ENCODE measurements around the gene APOE.
"Not testable (repeated sequence)": the region's sequence is repeated elsewhere in the genome, so short reads cannot be mapped to it uniquely, and the experiment has no call there.

The APOE gene

DNA sequence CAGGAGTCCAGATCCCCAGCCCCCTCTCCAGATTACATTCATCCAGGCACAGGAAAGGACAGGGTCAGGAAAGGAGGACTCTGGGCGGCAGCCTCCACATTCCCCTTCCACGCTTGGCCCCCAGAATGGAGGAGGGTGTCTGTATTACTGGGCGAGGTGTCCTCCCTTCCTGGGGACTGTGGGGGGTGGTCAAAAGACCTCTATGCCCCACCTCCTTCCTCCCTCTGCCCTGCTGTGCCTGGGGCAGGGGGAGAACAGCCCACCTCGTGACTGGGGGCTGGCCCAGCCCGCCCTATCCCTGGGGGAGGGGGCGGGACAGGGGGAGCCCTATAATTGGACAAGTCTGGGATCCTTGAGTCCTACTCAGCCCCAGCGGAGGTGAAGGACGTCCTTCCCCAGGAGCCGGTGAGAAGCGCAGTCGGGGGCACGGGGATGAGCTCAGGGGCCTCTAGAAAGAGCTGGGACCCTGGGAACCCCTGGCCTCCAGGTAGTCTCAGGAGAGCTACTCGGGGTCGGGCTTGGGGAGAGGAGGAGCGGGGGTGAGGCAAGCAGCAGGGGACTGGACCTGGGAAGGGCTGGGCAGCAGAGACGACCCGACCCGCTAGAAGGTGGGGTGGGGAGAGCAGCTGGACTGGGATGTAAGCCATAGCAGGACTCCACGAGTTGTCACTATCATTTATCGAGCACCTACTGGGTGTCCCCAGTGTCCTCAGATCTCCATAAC is at the start of gene APOE:
TSS of gene APOE (plus strand) at position 360 of the 724 bp plus-strand sequence. CDS start 829 bp downstream, outside the sequence.
- no peak for DNase-seq (ENCODE audit: low read depth)
- H3K4me3 ChIP-seq (ENCODE audit: low read length), result peak within 1 kb of the TSS; percentile 34
- TF ChIP-seq, protein P1, sequence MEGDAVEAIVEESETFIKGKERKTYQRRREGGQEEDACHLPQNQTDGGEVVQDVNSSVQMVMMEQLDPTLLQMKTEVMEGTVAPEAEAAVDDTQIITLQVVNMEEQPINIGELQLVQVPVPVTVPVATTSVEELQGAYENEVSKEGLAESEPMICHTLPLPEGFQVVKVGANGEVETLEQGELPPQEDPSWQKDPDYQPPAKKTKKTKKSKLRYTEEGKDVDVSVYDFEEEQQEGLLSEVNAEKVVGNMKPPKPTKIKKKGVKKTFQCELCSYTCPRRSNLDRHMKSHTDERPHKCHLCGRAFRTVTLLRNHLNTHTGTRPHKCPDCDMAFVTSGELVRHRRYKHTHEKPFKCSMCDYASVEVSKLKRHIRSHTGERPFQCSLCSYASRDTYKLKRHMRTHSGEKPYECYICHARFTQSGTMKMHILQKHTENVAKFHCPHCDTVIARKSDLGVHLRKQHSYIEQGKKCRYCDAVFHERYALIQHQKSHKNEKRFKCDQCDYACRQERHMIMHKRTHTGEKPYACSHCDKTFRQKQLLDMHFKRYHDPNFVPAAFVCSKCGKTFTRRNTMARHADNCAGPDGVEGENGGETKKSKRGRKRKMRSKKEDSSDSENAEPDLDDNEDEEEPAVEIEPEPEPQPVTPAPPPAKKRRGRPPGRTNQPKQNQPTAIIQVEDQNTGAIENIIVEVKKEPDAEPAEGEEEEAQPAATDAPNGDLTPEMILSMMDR (IDR thresholded peaks at IDR 0.05; ENCODE audit: insufficient read depth, low read depth, low read length, missing control alignments), result no peak

DNA sequence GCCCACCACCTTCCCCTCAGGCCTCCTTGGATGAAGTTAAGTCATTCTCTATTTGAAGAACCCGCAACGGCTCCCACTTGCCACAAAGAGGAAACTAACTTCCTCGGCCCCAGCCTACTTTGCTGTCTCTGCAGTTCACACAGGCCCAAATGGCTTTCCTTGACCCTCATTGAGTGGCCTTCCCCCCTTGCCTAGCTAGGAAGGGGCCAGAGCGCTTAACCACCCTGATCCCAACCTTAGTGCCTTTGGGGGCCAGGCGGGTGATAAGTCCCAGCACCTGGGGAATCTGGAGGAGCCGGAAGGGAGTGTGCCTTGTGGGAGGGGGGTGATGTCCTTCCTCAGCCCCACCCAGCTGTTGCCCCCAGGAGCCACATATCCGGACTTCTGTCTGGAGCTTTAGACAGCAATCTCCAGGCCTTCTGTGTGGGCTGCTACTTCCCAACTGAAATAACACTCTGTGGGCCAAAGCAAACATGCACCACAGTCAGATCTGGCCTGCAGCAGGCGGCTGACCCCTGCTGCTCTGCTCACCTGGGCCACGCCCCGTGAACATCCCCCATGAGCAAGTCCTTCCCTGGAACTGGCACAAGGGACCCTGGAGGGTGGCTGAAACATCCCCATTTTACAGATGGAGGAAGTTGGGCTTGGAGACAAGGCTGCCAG is 49.0 kb upstream of the APOE start:
- H3K4me3 ChIP-seq (ENCODE audit: low read length), result no peak overlapping the region
- TF ChIP-seq, protein P1 (IDR thresholded peaks at IDR 0.05; ENCODE audit: insufficient read depth, low read depth, low read length, missing control alignments), result no peak
- DNase-seq (ENCODE audit: low read depth), result no peak

- no peak overlapping the region for H3K4me3 ChIP-seq (ENCODE audit: low read length)
- DNase-seq (ENCODE audit: low read depth), result no peak
- TF ChIP-seq, protein P1 (IDR thresholded peaks at IDR 0.05; ENCODE audit: insufficient read depth, low read depth, low read length, missing control alignments), result no peak
Observed at GRCh38 chr19:44857837-44858236, 47.8 kb upstream of the APOE start.

GRCh38 chr19:44861576-44861975 is 44.0 kb upstream of the APOE start:
- not testable (repeated sequence) for H3K4me3 ChIP-seq (ENCODE audit: low read length); DNase-seq (ENCODE audit: low read depth)

- no peak for DNase-seq (ENCODE audit: low read depth)
- TF ChIP-seq, protein P1 (IDR thresholded peaks at IDR 0.05; ENCODE audit: insufficient read depth, low read depth, low read length, missing control alignments), result no peak
- no peak overlapping the region for H3K4me3 ChIP-seq (ENCODE audit: low read length)
Observed at GRCh38 chr19:44863990-44864389, 41.6 kb upstream of the APOE start.

DNA sequence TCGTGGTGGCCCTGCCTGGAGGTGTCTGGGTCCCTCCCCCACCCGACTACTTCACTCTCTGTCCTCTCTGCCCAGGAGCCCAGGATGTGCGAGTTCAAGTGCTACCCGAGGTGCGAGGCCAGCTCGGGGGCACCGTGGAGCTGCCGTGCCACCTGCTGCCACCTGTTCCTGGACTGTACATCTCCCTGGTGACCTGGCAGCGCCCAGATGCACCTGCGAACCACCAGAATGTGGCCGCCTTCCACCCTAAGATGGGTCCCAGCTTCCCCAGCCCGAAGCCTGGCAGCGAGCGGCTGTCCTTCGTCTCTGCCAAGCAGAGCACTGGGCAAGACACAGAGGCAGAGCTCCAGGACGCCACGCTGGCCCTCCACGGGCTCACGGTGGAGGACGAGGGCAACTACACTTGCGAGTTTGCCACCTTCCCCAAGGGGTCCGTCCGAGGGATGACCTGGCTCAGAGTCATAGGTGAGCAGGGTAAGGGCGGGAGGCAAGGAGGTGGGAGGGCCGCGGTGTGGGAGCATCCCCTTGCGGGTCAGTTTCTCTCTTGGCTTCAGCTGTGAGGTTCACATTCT is 40.3 kb upstream of the APOE start:
- H3K4me3 ChIP-seq (ENCODE audit: low read length), result no peak overlapping the region
- TF ChIP-seq, protein P1 (IDR thresholded peaks at IDR 0.05; ENCODE audit: insufficient read depth, low read depth, low read length, missing control alignments), result no peak
- no peak for DNase-seq (ENCODE audit: low read depth)

GRCh38 chr19:44866664-44867063 is 38.9 kb upstream of the APOE start:
- TF ChIP-seq, protein P1 (IDR thresholded peaks at IDR 0.05; ENCODE audit: insufficient read depth, low read depth, low read length, missing control alignments), result peak; percentile 3
- H3K4me3 ChIP-seq (ENCODE audit: low read length), result no peak overlapping the region
- no peak for DNase-seq (ENCODE audit: low read depth)

All from epithelial cell of esophagus (primary cell).